Activated T-cell treated with anti-CD3 and anti-CD28 coated beads, Interleukin-2, amount 50 U/mL, for 24 hours (primary cell): Measurements from ENCODE around the gene NTM.

ENCODE experiments used
- DNase-seq: peaks from one replicate; pipeline ENCODE4 v3.0.0-alpha.2; 2020
- H3K27ac Mint-ChIP-seq: 2 replicates; pipeline ENCODE4 v1.8.0; 2020; ENCODE audit warnings: mild to moderate bottlenecking, mixed read lengths
- H3K27me3 Mint-ChIP-seq: 2 replicates; pipeline ENCODE4 v1.8.0; 2020; ENCODE audit warnings: mixed read lengths
- H3K36me3 Mint-ChIP-seq: 2 replicates; pipeline ENCODE4 v1.8.0; 2020; ENCODE audit warnings: low read depth, mixed read lengths
- H3K4me1 Mint-ChIP-seq: 2 replicates; pipeline ENCODE4 v1.8.0; 2020; ENCODE audit warnings: low read depth, mixed read lengths
- H3K4me3 Mint-ChIP-seq: 2 replicates; pipeline ENCODE4 v1.8.0; 2020; ENCODE audit warnings: mild to moderate bottlenecking, moderate library complexity, mixed read lengths
- H3K9me3 Mint-ChIP-seq: 2 replicates; pipeline ENCODE4 v1.8.0; 2020; ENCODE audit warnings: mixed read lengths

NTM gene

GRCh38 chr11:131540676-131541075 lies 170.3 kb downstream of the NTM start:
- H3K27me3 Mint-ChIP-seq: no peaks in the 10 kb centered on the region
- H3K27ac Mint-ChIP-seq: no peak overlapping the region
- no peaks in the 10 kb centered on the region for H3K4me1 Mint-ChIP-seq
- peaks cover 4% of the 10 kb centered on the region for H3K9me3 Mint-ChIP-seq
- H3K36me3 Mint-ChIP-seq: no peaks in the 10 kb centered on the region
- no peak for DNase-seq
- H3K4me3 Mint-ChIP-seq: no peak overlapping the region

GRCh38 chr11:131543389-131544025 lies 173.1 kb downstream of the NTM start:
- Mint-ChIP-seq H3K36me3 (no peaks in the 10 kb centered on the region), H3K9me3 (peaks cover 4% of the 10 kb centered on the region), H3K27ac (no peak overlapping the region), H3K4me3 (no peak overlapping the region), H3K4me1 (no peaks in the 10 kb centered on the region), H3K27me3 (no peaks in the 10 kb centered on the region)
- no peak for DNase-seq

GRCh38 chr11:131544591-131544990 lies 174.2 kb downstream of the NTM start:
- Mint-ChIP-seq H3K36me3 (no peaks in the 10 kb centered on the region), H3K4me3 (no peak overlapping the region), H3K4me1 (no peaks in the 10 kb centered on the region), H3K27ac (no peak overlapping the region), H3K27me3 (no peaks in the 10 kb centered on the region), H3K9me3 (peaks cover 4% of the 10 kb centered on the region)
- no peak for DNase-seq

- no peak overlapping the region for H3K4me3 Mint-ChIP-seq
- no peak for DNase-seq
- no peak overlapping the region for H3K27ac Mint-ChIP-seq
- H3K36me3 Mint-ChIP-seq: no peaks in the 10 kb centered on the region
- H3K4me1 Mint-ChIP-seq: no peaks in the 10 kb centered on the region
- no peaks in the 10 kb centered on the region for H3K27me3 Mint-ChIP-seq
- peaks cover 3% of the 10 kb centered on the region for H3K9me3 Mint-ChIP-seq
These were observed 175.9 kb downstream of the NTM start for GRCh38 chr11:131546218-131546895.

GRCh38 chr11:131549099-131549498 lies 178.7 kb downstream of the NTM start:
- Mint-ChIP-seq H3K4me3 (no peak overlapping the region), H3K9me3 (peaks cover 6% of the 10 kb centered on the region), H3K27me3 (no peaks in the 10 kb centered on the region), H3K36me3 (no peaks in the 10 kb centered on the region), H3K4me1 (no peaks in the 10 kb centered on the region), H3K27ac (no peak overlapping the region)
- DNase-seq: no peak

GRCh38 chr11:131549770-131550169 lies 179.4 kb downstream of the NTM start:
- H3K4me1 Mint-ChIP-seq: no peaks in the 10 kb centered on the region
- H3K36me3 Mint-ChIP-seq: no peaks in the 10 kb centered on the region
- no peak overlapping the region for H3K27ac Mint-ChIP-seq
- H3K9me3 Mint-ChIP-seq: peaks cover 6% of the 10 kb centered on the region
- H3K4me3 Mint-ChIP-seq: no peak overlapping the region
- H3K27me3 Mint-ChIP-seq: no peaks in the 10 kb centered on the region
- no peak for DNase-seq

- no peaks in the 10 kb centered on the region for H3K36me3 Mint-ChIP-seq
- no peak for DNase-seq
- no peaks in the 10 kb centered on the region for H3K27me3 Mint-ChIP-seq
- no peaks in the 10 kb centered on the region for H3K4me1 Mint-ChIP-seq
- no peak overlapping the region for H3K4me3 Mint-ChIP-seq
- H3K27ac Mint-ChIP-seq: no peak overlapping the region
- H3K9me3 Mint-ChIP-seq: no peaks in the 10 kb centered on the region
These were observed 189.9 kb downstream of the NTM start for GRCh38 chr11:131560287-131560686.

GRCh38 chr11:131561501-131561900 lies 191.1 kb downstream of the NTM start:
- no peaks in the 10 kb centered on the region for H3K9me3 Mint-ChIP-seq
- no peak overlapping the region for H3K4me3 Mint-ChIP-seq
- H3K4me1 Mint-ChIP-seq: no peaks in the 10 kb centered on the region
- DNase-seq: no peak
- H3K27me3 Mint-ChIP-seq: no peaks in the 10 kb centered on the region
- no peak overlapping the region for H3K27ac Mint-ChIP-seq
- H3K36me3 Mint-ChIP-seq: no peaks in the 10 kb centered on the region

- H3K4me3 Mint-ChIP-seq: no peak overlapping the region
These were observed 191.6 kb downstream of the NTM start for GRCh38 chr11:131561972-131562371.

GRCh38 chr11:131568318-131568717 lies 197.9 kb downstream of the NTM start:
- Mint-ChIP-seq H3K27me3 (no peaks in the 10 kb centered on the region), H3K4me3 (no peak overlapping the region), H3K9me3 (no peaks in the 10 kb centered on the region), H3K36me3 (no peaks in the 10 kb centered on the region), H3K27ac (no peak overlapping the region), H3K4me1 (no peaks in the 10 kb centered on the region)
- DNase-seq: no peak

More at GRCh38 chr11:131561972-131562371, 191.6 kb downstream of the NTM start:
- no peak overlapping the region for H3K27ac Mint-ChIP-seq
- no peaks in the 10 kb centered on the region for H3K36me3 Mint-ChIP-seq
- H3K4me1 Mint-ChIP-seq: no peaks in the 10 kb centered on the region
- no peaks in the 10 kb centered on the region for H3K9me3 Mint-ChIP-seq
- H3K27me3 Mint-ChIP-seq: no peaks in the 10 kb centered on the region
- no peak for DNase-seq

- H3K27ac Mint-ChIP-seq: no peak overlapping the region
- H3K4me1 Mint-ChIP-seq: no peaks in the 10 kb centered on the region
- H3K4me3 Mint-ChIP-seq: no peak overlapping the region
- H3K9me3 Mint-ChIP-seq: no peaks in the 10 kb centered on the region
- no peaks in the 10 kb centered on the region for H3K36me3 Mint-ChIP-seq
- DNase-seq: no peak
- no peaks in the 10 kb centered on the region for H3K27me3 Mint-ChIP-seq
These were observed 201.2 kb downstream of the NTM start for GRCh38 chr11:131571571-131571970.

GRCh38 chr11:131572423-131572822 lies 202.0 kb downstream of the NTM start:
- no peaks in the 10 kb centered on the region for H3K9me3 Mint-ChIP-seq
- no peaks in the 10 kb centered on the region for H3K27me3 Mint-ChIP-seq
- H3K27ac Mint-ChIP-seq: no peak overlapping the region
- no peaks in the 10 kb centered on the region for H3K4me1 Mint-ChIP-seq
- H3K4me3 Mint-ChIP-seq: no peak overlapping the region
- DNase-seq: no peak
- no peaks in the 10 kb centered on the region for H3K36me3 Mint-ChIP-seq

GRCh38 chr11:131579932-131580387 lies 209.5 kb downstream of the NTM start:
- no peaks in the 10 kb centered on the region for H3K4me1 Mint-ChIP-seq

GRCh38 chr11:131580476-131580875 lies 210.1 kb downstream of the NTM start:
- Mint-ChIP-seq H3K4me3 (no peak overlapping the region), H3K9me3 (no peaks in the 10 kb centered on the region), H3K36me3 (no peaks in the 10 kb centered on the region), H3K4me1 (no peaks in the 10 kb centered on the region), H3K27me3 (peaks cover 5% of the 10 kb centered on the region), H3K27ac (no peak overlapping the region)
- no peak for DNase-seq

More at GRCh38 chr11:131579932-131580387, 209.5 kb downstream of the NTM start:
- H3K36me3 Mint-ChIP-seq: no peaks in the 10 kb centered on the region
- no peak overlapping the region for H3K27ac Mint-ChIP-seq
- peaks cover 4% of the 10 kb centered on the region for H3K27me3 Mint-ChIP-seq
- H3K9me3 Mint-ChIP-seq: no peaks in the 10 kb centered on the region
- H3K4me3 Mint-ChIP-seq: no peak overlapping the region
- DNase-seq: no peak

- H3K9me3 Mint-ChIP-seq: peaks cover 3% of the 10 kb centered on the region
- DNase-seq: no peak
- peaks cover 8% of the 10 kb centered on the region for H3K27me3 Mint-ChIP-seq
- H3K36me3 Mint-ChIP-seq: no peaks in the 10 kb centered on the region
- no peak overlapping the region for H3K27ac Mint-ChIP-seq
- H3K4me1 Mint-ChIP-seq: no peaks in the 10 kb centered on the region
- no peak overlapping the region for H3K4me3 Mint-ChIP-seq
These were observed 210.6 kb downstream of the NTM start for GRCh38 chr11:131581046-131581445.
